SJCRH30 (cell line): Measurements from ENCODE around the gene NOL4L. TPM values are rescaled to one million over a fixed set of nuclear protein-coding genes. Genes with fewer than 3 reads are reported as not detected.

ENCODE experiments used
- DNase-seq, 2 experiments: peaks; one replicate each; pipeline ENCODE4 v3.0.0-alpha.2; 2015 to 2020
- H3K27ac ChIP-seq: fragments of 250-450 bp; sonication (Bioruptor Pico); 2 replicates; pipeline ENCODE4 v1.5.1; 2020; ENCODE audit warnings: mild to moderate bottlenecking, moderate library complexity
- H3K27me3 ChIP-seq: fragments of 250-450 bp; sonication (Bioruptor Pico); 2 replicates; pipeline ENCODE4 v1.5.1; 2020; ENCODE audit warnings: mild to moderate bottlenecking, moderate library complexity
- H3K36me3 ChIP-seq: fragments of 250-450 bp; sonication (Bioruptor Pico); 2 replicates; pipeline ENCODE4 v1.5.1; 2020; ENCODE audit warnings: mild to moderate bottlenecking, moderate library complexity
- H3K4me1 ChIP-seq: fragments of 250-450 bp; sonication (Bioruptor Pico); 2 replicates; pipeline ENCODE4 v1.5.1; 2020; ENCODE audit warnings: mild to moderate bottlenecking, moderate library complexity
- H3K4me3 ChIP-seq: fragments of 250-450 bp; sonication (Bioruptor Pico); 2 replicates; pipeline ENCODE4 v1.5.1; 2020; ENCODE audit warnings: mild to moderate bottlenecking, moderate library complexity
- H3K9me3 ChIP-seq: fragments of 250-450 bp; sonication (Bioruptor Pico); replicated peaks from 2 replicates; pipeline ENCODE4 v1.5.1; 2020; ENCODE audit warnings: mild to moderate bottlenecking, moderate library complexity
- total RNA-seq: library from RNA; depleted of rRNA; stranded (reverse); fragments of >200 nt; shearing (Covaris generic); gene quantifications from 2 replicates; pipeline ENCODE4 v1.2.3, GENCODE V29; 2014; rRNA removed

NOL4L gene
- total RNA-seq: 2.4 and 2.5 TPM in 2 replicates

DNA sequence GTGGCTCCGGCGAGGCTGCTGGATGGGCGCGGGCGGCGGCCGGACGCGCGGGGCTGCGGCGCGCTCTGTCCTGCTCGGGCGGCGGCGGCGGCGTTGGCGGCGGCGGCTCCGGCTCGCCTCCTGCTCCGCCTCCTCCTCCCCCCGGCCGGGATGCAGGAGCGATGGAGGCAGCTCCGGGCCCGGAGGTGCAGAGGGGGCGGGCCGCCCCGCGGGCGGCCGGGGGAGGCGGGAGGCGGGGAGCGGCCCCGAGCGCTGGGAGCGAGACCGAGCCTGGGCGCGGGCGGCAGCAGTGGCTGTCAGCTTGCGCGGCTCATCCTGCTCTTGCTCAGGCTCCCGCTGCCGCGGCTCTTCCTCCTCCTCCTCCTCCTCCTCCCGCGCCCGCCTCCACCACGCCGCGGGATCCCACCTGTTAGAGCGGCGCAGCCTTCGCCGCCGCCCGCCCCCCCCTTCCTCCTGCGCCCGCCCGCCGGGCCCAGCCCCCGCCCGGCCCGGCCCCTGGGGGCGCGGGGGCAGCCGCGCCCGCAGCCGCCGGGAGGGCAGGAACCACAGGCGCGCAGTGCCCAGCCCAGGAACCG is at the start of gene NOL4L:
Gene NOL4L (minus strand): TSS at position 323 of the 575 bp plus-strand sequence. CDS start 443 bp downstream, outside the sequence.
- no peaks in the 10 kb centered on the region; the same call in 1 of the 2 replicates for H3K4me1 ChIP-seq
- H3K36me3 ChIP-seq: no peaks in the 10 kb centered on the region
- no peak within 1 kb of the TSS for H3K27ac ChIP-seq
- DNase-seq: no peak
- H3K27me3 ChIP-seq: peaks cover 53% of the 10 kb centered on the region
- H3K4me3 ChIP-seq: peak within 1 kb of the TSS; percentile 44
- H3K9me3 ChIP-seq: no peaks in the 10 kb centered on the region

GRCh38 chr20:32634041-32634805 is 49.1 kb upstream of the NOL4L start:
- Histone ChIP-seq H3K36me3 (no peaks in the 10 kb centered on the region), H3K4me1 (no peaks in the 10 kb centered on the region), H3K9me3 (no peaks in the 10 kb centered on the region), H3K4me3 (no peak overlapping the region), H3K27ac (no peak overlapping the region), H3K27me3 (peaks cover 70% of the 10 kb centered on the region)
- no peak for DNase-seq

DNA sequence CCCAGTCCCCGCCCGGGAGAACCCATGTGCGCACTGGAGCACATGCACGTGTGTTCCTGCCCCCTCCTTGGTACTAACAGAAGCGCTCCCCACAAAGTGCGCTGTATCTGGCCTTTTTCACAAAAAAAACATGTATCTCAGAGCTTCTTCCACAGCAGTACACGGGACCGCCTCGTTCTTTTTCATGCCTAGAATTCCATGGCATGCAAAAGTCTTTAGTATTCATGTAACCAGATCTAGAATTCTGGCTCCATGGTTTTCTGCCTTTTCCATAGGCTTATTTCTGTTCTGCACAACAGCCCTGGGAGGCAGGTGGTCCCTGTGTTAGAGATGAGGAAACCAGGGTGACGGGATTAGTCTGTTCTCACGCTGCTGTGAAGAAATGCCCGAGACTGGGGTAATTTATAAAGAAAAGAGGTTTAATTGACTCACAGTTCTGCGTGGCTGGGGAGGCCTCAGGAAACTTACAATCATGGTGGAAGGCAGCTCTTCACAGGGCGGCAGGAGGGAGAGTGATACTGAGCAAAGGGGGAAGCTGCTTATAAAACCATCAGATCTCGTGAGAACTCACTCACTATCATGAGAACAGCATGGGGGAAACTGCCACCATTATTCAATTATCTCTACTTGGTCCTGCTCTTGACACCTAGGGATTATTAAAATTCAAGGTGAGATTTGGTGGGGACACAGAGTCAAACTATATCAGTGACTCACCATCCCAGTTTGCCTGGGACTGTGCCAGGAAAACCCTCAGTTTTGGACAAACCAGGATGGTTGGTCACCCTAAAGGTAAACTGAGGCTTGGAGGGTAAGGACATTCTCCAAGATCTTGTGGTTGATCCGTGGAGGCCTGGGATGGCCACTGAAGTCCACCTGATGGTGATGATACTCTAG is 47.6 kb upstream of the NOL4L start:
- DNase-seq: no peak
- Histone ChIP-seq H3K4me3 (no peak overlapping the region), H3K36me3 (no peaks in the 10 kb centered on the region), H3K27me3 (peaks cover 70% of the 10 kb centered on the region), H3K27ac (no peak overlapping the region), H3K4me1 (no peaks in the 10 kb centered on the region; the same call in 1 of the 2 replicates), H3K9me3 (no peaks in the 10 kb centered on the region)

DNA sequence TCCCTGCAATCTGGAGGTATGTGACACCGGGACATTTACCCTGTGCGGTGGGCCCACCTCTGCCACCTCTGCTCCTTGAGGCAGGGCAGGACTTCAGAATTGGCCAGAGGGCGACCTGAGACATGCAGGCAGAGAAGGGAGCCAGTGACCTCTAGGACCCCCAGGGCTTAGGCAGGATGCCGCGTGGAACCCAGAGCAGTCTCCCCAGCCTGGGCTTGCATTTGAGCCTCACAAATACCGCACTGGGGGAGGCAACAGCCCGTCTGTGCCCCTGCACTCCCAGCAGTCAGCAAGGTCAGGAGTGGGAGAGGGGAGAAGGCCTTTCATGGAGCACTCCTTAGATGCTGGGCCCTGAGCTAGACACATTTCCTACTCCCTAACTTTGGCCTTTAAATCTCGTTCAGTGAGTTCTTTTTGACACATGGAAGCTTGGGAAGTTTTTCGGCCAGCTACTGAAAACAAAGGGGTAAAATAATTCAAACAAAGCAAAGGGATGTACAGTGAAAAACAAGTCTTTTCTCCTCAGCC is 46.9 kb upstream of the NOL4L start:
- Histone ChIP-seq H3K4me1 (no peaks in the 10 kb centered on the region; the same call in 1 of the 2 replicates), H3K4me3 (no peak overlapping the region), H3K27ac (no peak overlapping the region), H3K27me3 (peaks cover 70% of the 10 kb centered on the region), H3K9me3 (no peaks in the 10 kb centered on the region), H3K36me3 (no peaks in the 10 kb centered on the region)
- no peak for DNase-seq

DNA sequence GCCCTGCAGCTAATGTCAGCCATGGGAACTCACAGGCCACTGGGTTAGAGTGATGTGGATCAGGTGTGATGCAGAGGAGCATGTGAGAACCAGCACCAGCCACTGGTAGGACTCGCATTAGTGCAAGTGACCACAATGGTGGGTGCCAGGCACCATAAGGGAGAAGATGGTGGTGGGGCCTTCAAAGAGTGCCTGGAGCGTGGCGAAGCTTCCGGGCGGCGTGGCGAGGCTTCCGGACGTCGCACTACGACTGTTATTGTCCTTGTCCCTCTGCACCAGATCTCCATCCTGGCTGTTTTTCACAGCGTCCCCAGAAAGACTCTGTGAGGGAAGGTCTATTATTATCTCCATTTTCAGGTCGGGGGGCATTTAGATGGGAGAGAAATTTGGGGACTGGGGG is 44.7 kb upstream of the NOL4L start:
- H3K27ac ChIP-seq: no peak overlapping the region
- H3K36me3 ChIP-seq: no peaks in the 10 kb centered on the region
- no peak for DNase-seq
- peaks cover 57% of the 10 kb centered on the region for H3K27me3 ChIP-seq
- H3K4me3 ChIP-seq: no peak overlapping the region
- no peaks in the 10 kb centered on the region for H3K9me3 ChIP-seq
- H3K4me1 ChIP-seq: no peaks in the 10 kb centered on the region; the same call in 1 of the 2 replicates

GRCh38 chr20:32628960-32629530 is 43.9 kb upstream of the NOL4L start:
- no peak overlapping the region for H3K27ac ChIP-seq

GRCh38 chr20:32626859-32627636 is 41.9 kb upstream of the NOL4L start:
- DNase-seq: no peak
- no peak overlapping the region for H3K27ac ChIP-seq

More at GRCh38 chr20:32628960-32629530, 43.9 kb upstream of the NOL4L start:
- no peaks in the 10 kb centered on the region for H3K9me3 ChIP-seq
- peaks cover 49% of the 10 kb centered on the region for H3K27me3 ChIP-seq
- no peak overlapping the region for H3K4me3 ChIP-seq
- H3K4me1 ChIP-seq: no peaks in the 10 kb centered on the region; the same call in 1 of the 2 replicates
- H3K36me3 ChIP-seq: no peaks in the 10 kb centered on the region
- DNase-seq: no peak

DNA sequence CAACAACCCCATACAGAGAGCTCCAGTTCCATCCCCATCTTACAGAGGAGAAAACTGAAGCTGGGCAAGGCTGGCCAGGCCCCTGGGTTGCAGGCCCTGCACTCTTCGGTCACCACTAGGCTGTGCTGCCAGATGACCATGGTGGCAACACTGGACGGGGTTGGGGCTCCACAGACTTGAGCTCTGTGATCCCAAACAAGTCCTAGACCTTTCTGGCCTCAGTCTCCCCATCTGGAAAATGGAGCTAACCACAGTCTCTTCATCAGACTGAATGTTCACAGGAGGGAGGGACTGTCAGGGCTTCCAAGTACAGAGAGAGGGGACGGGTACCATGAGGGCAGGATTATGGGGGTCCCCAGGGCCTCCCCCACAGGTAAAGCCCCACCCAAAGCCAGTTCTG is 41.3 kb upstream of the NOL4L start:
- no peaks in the 10 kb centered on the region for H3K36me3 ChIP-seq
- no peak overlapping the region for H3K27ac ChIP-seq
- no peaks in the 10 kb centered on the region for H3K9me3 ChIP-seq
- no peak for DNase-seq
- no peak overlapping the region for H3K4me3 ChIP-seq
- peaks cover 39% of the 10 kb centered on the region for H3K27me3 ChIP-seq
- H3K4me1 ChIP-seq: no peaks in the 10 kb centered on the region; the same call in 1 of the 2 replicates

More at GRCh38 chr20:32626859-32627636, 41.9 kb upstream of the NOL4L start:
- Histone ChIP-seq H3K36me3 (no peaks in the 10 kb centered on the region), H3K9me3 (no peaks in the 10 kb centered on the region), H3K4me1 (no peaks in the 10 kb centered on the region; the same call in 1 of the 2 replicates), H3K27me3 (peaks cover 36% of the 10 kb centered on the region), H3K4me3 (no peak overlapping the region)

DNA sequence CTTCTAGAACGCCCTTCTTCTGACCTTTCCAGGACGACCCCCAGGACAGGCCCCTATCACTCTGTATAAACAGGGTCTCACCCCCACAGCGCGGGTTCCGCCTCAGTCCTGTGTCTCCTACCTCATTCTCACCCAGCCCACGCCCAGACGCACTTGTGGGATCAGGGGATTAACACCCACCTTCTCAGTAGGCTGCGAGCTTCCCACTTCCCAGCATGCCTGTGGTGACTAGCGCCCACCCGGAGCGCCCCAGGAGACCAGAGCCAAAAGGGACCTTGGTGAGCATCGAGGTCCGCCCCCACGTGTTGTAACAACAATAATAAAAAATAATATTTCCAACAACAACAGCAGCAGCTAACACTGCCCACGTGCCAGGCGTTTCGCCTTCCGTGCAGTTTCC is 40.9 kb upstream of the NOL4L start:
- no peaks in the 10 kb centered on the region for H3K9me3 ChIP-seq
- DNase-seq: no peak

GRCh38 chr20:32624687-32625345 is 39.7 kb upstream of the NOL4L start:
- peaks cover 39% of the 10 kb centered on the region for H3K27me3 ChIP-seq
- no peak overlapping the region for H3K4me3 ChIP-seq
- DNase-seq: no peak
- no peaks in the 10 kb centered on the region; the same call in 1 of the 2 replicates for H3K4me1 ChIP-seq
- no peaks in the 10 kb centered on the region for H3K9me3 ChIP-seq
- H3K36me3 ChIP-seq: no peaks in the 10 kb centered on the region
- H3K27ac ChIP-seq: no peak overlapping the region

More for the DNA sequence above, 40.9 kb upstream of the NOL4L start:
- Histone ChIP-seq H3K36me3 (no peaks in the 10 kb centered on the region), H3K27me3 (peaks cover 39% of the 10 kb centered on the region), H3K27ac (no peak overlapping the region), H3K4me3 (no peak overlapping the region), H3K4me1 (no peaks in the 10 kb centered on the region; the same call in 1 of the 2 replicates)

DNA sequence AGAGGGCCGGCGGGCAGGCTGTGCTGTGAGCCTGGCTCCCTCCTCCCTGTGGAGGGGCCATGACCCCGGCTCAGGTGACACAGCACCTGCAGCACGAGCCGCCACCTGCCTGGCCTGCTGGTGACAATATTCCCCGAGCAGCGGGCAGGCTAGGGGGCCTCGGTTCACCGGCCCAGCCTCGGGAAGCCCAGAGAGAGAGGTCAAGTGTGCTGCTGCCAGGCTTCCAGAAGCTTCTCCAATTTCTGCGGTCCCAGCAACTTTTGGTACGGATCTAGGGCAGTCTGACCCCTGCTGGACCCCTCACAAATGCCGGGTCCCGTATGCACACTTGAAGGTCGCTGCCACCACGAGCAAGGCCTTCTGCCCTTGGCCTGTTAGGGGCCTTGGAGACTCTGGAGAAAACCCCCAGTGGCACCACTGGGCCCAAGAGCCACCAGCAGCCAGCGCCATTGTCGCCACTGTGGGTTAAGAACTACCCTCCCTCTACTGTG is 38.6 kb upstream of the NOL4L start:
- H3K4me1 ChIP-seq: no peaks in the 10 kb centered on the region; the same call in 1 of the 2 replicates
- no peaks in the 10 kb centered on the region for H3K9me3 ChIP-seq
- no peak overlapping the region for H3K27ac ChIP-seq
- no peak overlapping the region for H3K4me3 ChIP-seq
- DNase-seq: no peak
- peaks cover 32% of the 10 kb centered on the region for H3K27me3 ChIP-seq
- H3K36me3 ChIP-seq: no peaks in the 10 kb centered on the region

GRCh38 chr20:32622585-32623468 is 37.7 kb upstream of the NOL4L start:
- Histone ChIP-seq H3K4me1 (no peaks in the 10 kb centered on the region; the same call in 1 of the 2 replicates), H3K36me3 (no peaks in the 10 kb centered on the region), H3K9me3 (no peaks in the 10 kb centered on the region), H3K4me3 (no peak overlapping the region), H3K27ac (no peak overlapping the region), H3K27me3 (peaks cover 26% of the 10 kb centered on the region)
- DNase-seq: no peak
